NCI-H1048 (cell line): ENCODE data around the gene PLEKHO2.

ENCODE experiments used
- DNase-seq: peaks from one replicate; lab custom pipeline; 2025; lab: John Stamatoyannopoulos, UW

Gene PLEKHO2

GRCh38 chr15:64916365-64916764 is 74.7 kb downstream of the PLEKHO2 start:
- DNase-seq, result no peak

- DNase-seq, result no peak
Observed at GRCh38 chr15:64917211-64917610, 75.5 kb downstream of the PLEKHO2 start.
